PC-9 (cell line): ENCODE results near the gene CDRT15. TPM values are rescaled to one million over a fixed set of nuclear protein-coding genes. Genes with fewer than 3 reads are reported as not detected.

ENCODE experiments used
- BruUV-seq: library from RNA; stranded (reverse); fragments of 400-500 nt; replicated peaks from 2 replicates; lab custom pipeline; 2021; lab: Mats Ljungman, UMichigan
- CTCF ChIA-PET: fragments of 300-600 bp; sonication (Branson Sonifier 250); formaldehyde crosslinking; loops from one replicate; lab custom pipeline; 2022; ENCODE audit warnings: antibody characterized with exemption; lab: Charles Lee
- POLR2A ChIA-PET: fragments of 300-600 bp; sonication (Branson Sonifier 250); formaldehyde crosslinking; loops from one replicate; lab custom pipeline; 2022; ENCODE audit warnings: antibody characterized with exemption; ENCODE audit not compliant: unreplicated experiment; lab: Charles Lee
- DNase-seq, 2 experiments: peaks; one replicate each; pipeline versions ENCODE4 v3.0.0 to v3.0.0-alpha.2; 2015 to 2022; ENCODE audit warnings: mixed read lengths in 1 of 2
- H2AFZ ChIP-seq: fragments of 200-600 bp; sonication (generic); 2 replicates; pipeline ENCODE4 v1.8.1; 2017; ENCODE audit warnings: antibody characterized with exemption
- H3F3A ChIP-seq: fragments of 200-600 bp; sonication (generic); 2 replicates; pipeline ENCODE4 v1.8.1; 2017; ENCODE audit warnings: antibody characterized with exemption, mild to moderate bottlenecking, low read depth; ENCODE audit not compliant: insufficient read depth
- H3K27ac ChIP-seq: fragments of 200-600 bp; sonication (generic); 2 replicates; pipeline ENCODE4 v1.6.1; 2016; ENCODE audit warnings: mixed run types
- H3K27me3 ChIP-seq: fragments of 200-600 bp; sonication (generic); 2 replicates; pipeline ENCODE4 v1.6.1; 2016; ENCODE audit warnings: low read depth, mixed run types; ENCODE audit not compliant: insufficient read depth
- H3K36me3 ChIP-seq: fragments of 200-600 bp; sonication (generic); 2 replicates; pipeline ENCODE4 v1.6.1; 2016; ENCODE audit warnings: low read depth, mixed run types
- H3K4me1 ChIP-seq: fragments of 200-600 bp; sonication (generic); replicated peaks from 2 replicates; pipeline ENCODE4 v1.6.1; 2016; ENCODE audit warnings: mixed run types; ENCODE audit not compliant: insufficient read depth
- H3K4me2 ChIP-seq: fragments of 200-600 bp; sonication (generic); 2 replicates; pipeline ENCODE4 v1.6.1; 2017; ENCODE audit warnings: mixed run types
- H3K4me3 ChIP-seq: fragments of 200-600 bp; sonication (generic); 2 replicates; pipeline ENCODE4 v1.6.1; 2016; ENCODE audit warnings: mixed run types
- H3K79me2 ChIP-seq: fragments of 200-600 bp; sonication (generic); 2 replicates; pipeline ENCODE4 v1.6.1; 2017; ENCODE audit warnings: low read depth, mixed run types
- H3K9me2 ChIP-seq: fragments of 200-600 bp; sonication (generic); 2 replicates; pipeline ENCODE4 v1.8.1; 2017; ENCODE audit warnings: mild to moderate bottlenecking; ENCODE audit not compliant: insufficient read depth
- H3K9me3 ChIP-seq: fragments of 200-600 bp; sonication (generic); 2 replicates; pipeline ENCODE4 v1.8.1; 2016; ENCODE audit warnings: low read depth; ENCODE audit not compliant: insufficient read depth
- H4K20me1 ChIP-seq: fragments of 200-600 bp; sonication (generic); 2 replicates; pipeline ENCODE4 v1.8.1; 2017; ENCODE audit not compliant: insufficient read depth
- CTCF ChIP-seq: fragments of 200-600 bp; sonication (generic); conservative IDR thresholded peaks from 2 replicates; pipeline ENCODE4 v1.6.1; 2017; ENCODE audit warnings: mixed run types, antibody characterized with exemption, mild to moderate bottlenecking, moderate library complexity
- EZH2 ChIP-seq: fragments of 200-600 bp; sonication (generic); IDR thresholded peaks from 2 replicates; pipeline ENCODE4 v1.8.0; 2017; ENCODE audit warnings: antibody characterized with exemption, low read depth
- intact Hi-C: fragments of 100-400 bp; cut with micrococcal nuclease; formaldehyde crosslinking; loops from one replicate; pipeline ENCODE4 v1.10.0; 2022; ENCODE audit not compliant: unreplicated experiment
- total RNA-seq: library from RNA; stranded (reverse); gene quantifications from 2 replicates; pipeline ENCODE4 v1.2.3, GENCODE V29; 2021

CDRT15 gene
- total RNA-seq, 1 experiment from 2014 or later: not detected

- ChIA-PET CTCF (no interaction called here), POLR2A (no interaction called here)
- TF ChIP-seq CTCF (no peak), EZH2 (no peak)
- Histone ChIP-seq H4K20me1 (no peaks in the 10 kb centered on the region), H3K79me2 (no peaks in the 10 kb centered on the region), H3K4me3 (no peak overlapping the region), H3K27ac (no peak overlapping the region), H3K9me3 (no peaks in the 10 kb centered on the region), H3K27me3 (no peaks in the 10 kb centered on the region), H3F3A (no peaks in the 10 kb centered on the region), H2AFZ (no peak overlapping the region), H3K4me1 (no peaks in the 10 kb centered on the region), H3K36me3 (no peaks in the 10 kb centered on the region), H3K4me2 (no peak overlapping the region), H3K9me2 (no peaks in the 10 kb centered on the region)
- no peak for DNase-seq
- BruUV-seq: no TSS peak
- intact Hi-C loops: no loop called here
Measured at GRCh38 chr17:14222611-14223010, 14.1 kb downstream of the CDRT15 start.

GRCh38 chr17:14214271-14214670, 22.4 kb downstream of the CDRT15 start:
- Histone ChIP-seq H3K4me1 (no peaks in the 10 kb centered on the region), H3K27me3 (no peaks in the 10 kb centered on the region), H3K79me2 (no peaks in the 10 kb centered on the region), H3K4me3 (no peak overlapping the region), H4K20me1 (no peaks in the 10 kb centered on the region), H3K27ac (no peak overlapping the region), H3F3A (no peaks in the 10 kb centered on the region), H3K9me3 (no peaks in the 10 kb centered on the region), H2AFZ (no peak overlapping the region), H3K36me3 (no peaks in the 10 kb centered on the region), H3K9me2 (no peaks in the 10 kb centered on the region), H3K4me2 (no peak overlapping the region)
- POLR2A ChIA-PET: no interaction called here
- no TSS peak for BruUV-seq
- intact Hi-C loops: no loop called here
- TF ChIP-seq EZH2: no peak
- no peak for DNase-seq
- CTCF ChIA-PET: no interaction called here

GRCh38 chr17:14212401-14212800, 24.3 kb downstream of the CDRT15 start:
- CTCF ChIA-PET: no interaction called here
- Histone ChIP-seq H3F3A (no peaks in the 10 kb centered on the region), H3K9me2 (no peaks in the 10 kb centered on the region), H3K9me3 (no peaks in the 10 kb centered on the region), H3K36me3 (no peaks in the 10 kb centered on the region), H3K27me3 (no peaks in the 10 kb centered on the region), H3K4me3 (no peak overlapping the region), H3K4me2 (no peak overlapping the region), H3K79me2 (no peaks in the 10 kb centered on the region), H3K27ac (no peak overlapping the region), H3K4me1 (no peaks in the 10 kb centered on the region), H2AFZ (no peak overlapping the region), H4K20me1 (no peaks in the 10 kb centered on the region)
- intact Hi-C loops: no loop called here
- no TSS peak for BruUV-seq
- no peak for TF ChIP-seq CTCF
- TF ChIP-seq EZH2: no peak
- DNase-seq: no peak
- POLR2A ChIA-PET: no interaction called here

GRCh38 chr17:14211801-14212200, 24.9 kb downstream of the CDRT15 start:
- intact Hi-C loops: no loop called here
- Histone ChIP-seq H2AFZ (no peak overlapping the region), H3K27ac (no peak overlapping the region), H3K27me3 (no peaks in the 10 kb centered on the region), H3K9me3 (no peaks in the 10 kb centered on the region), H3K9me2 (no peaks in the 10 kb centered on the region), H3K4me1 (no peaks in the 10 kb centered on the region), H3K4me3 (no peak overlapping the region), H3K4me2 (no peak overlapping the region), H3F3A (no peaks in the 10 kb centered on the region), H3K36me3 (no peaks in the 10 kb centered on the region), H3K79me2 (no peaks in the 10 kb centered on the region), H4K20me1 (no peaks in the 10 kb centered on the region)
- no peak for DNase-seq
- POLR2A ChIA-PET: no interaction called here
- TF ChIP-seq CTCF (peak; percentile 28; the same call in 1 of the 2 replicates), EZH2 (no peak)
- BruUV-seq: no TSS peak
- CTCF ChIA-PET: no interaction called here
